Mesothelial cell of epicardium (in vitro differentiated cells): ENCODE measurements around the gene CNN2. TPM values are rescaled to one million over a fixed set of nuclear protein-coding genes. Genes with fewer than 3 reads are reported as not detected.

Source experiments
- DNase-seq, 2 experiments: peaks; one replicate each; pipeline ENCODE4 v3.0.0; 2021; ENCODE audit warnings: low spot score in 2 of 2; ENCODE audit not compliant: unreplicated experiment in 2 of 2
- H3K27ac Mint-ChIP-seq: 2 replicates; pipeline ENCODE4 v1.8.0; 2021; ENCODE audit warnings: mixed read lengths
- H3K27me3 Mint-ChIP-seq: 2 replicates; pipeline ENCODE4 v1.8.0; 2021; ENCODE audit warnings: low read depth, mixed read lengths
- H3K36me3 Mint-ChIP-seq: 2 replicates; pipeline ENCODE4 v1.8.0; 2021; ENCODE audit warnings: mixed read lengths
- H3K4me1 Mint-ChIP-seq: 2 replicates; pipeline ENCODE4 v1.8.0; 2021; ENCODE audit warnings: mixed read lengths
- H3K4me3 Mint-ChIP-seq: 2 replicates; pipeline ENCODE4 v1.8.0; 2021; ENCODE audit warnings: mild to moderate bottlenecking, moderate library complexity, mixed read lengths
- H3K9me3 Mint-ChIP-seq: 2 replicates; pipeline ENCODE4 v1.8.0; 2021; ENCODE audit warnings: mixed read lengths
- total RNA-seq: library from RNA; stranded (reverse); gene quantifications from 3 replicates; pipeline ENCODE4 v1.2.1, GENCODE V29; 2021
- TF ChIP-seq, protein P1 (sequence below): fragments of 200-600 bp; sonication (generic); IDR thresholded peaks from one replicate; pipeline ENCODE4 v1.5.0; 2021; ENCODE audit warnings: antibody characterized with exemption; ENCODE audit not compliant: unreplicated experiment

Gene CNN2
- total RNA-seq, 1 donor from 2014 or later = 501 TPM

DNA sequence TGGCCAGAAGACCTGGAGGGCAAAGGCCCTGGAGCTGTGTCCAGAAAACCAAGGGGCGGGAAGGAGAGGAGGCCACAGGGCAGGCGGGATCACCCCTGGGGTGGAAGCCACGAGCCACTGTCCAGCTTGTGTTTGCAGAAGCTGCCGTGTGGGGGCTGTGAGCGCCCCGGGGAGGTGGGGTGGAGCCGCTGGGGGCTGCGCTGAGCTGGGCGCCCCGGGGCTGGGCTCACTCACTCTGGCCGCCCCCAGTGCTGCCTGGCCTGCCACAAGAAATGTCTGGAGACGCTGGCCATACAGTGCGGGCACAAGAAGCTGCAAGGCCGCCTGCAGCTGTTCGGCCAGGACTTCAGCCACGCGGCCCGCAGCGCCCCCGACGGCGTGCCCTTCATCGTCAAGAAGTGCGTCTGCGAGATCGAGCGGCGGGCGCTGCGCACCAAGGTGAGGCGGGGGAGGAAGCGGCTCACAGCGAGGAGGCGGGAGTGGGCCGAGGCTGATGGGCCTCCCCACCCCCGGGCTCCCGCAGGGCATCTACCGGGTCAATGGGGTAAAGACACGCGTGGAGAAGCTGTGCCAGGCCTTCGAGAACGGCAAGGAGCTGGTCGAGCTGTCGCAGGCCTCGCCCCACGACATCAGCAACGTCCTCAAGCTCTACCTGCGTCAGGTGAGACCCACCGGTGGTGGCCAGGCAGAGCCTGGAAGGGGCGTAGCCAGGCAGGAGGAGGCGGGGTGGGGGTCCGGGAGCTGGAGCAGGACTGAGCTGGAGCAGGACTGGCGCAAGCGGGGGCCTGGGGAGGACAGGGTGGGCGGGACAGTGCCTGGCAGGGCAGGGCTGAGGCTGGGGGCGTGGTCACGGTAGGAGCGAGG lies 55.1 kb downstream of the CNN2 start:
- peak overlapping the region; percentile 59 for H3K27ac Mint-ChIP-seq
- no peak for DNase-seq
- H3K4me1 Mint-ChIP-seq = no peaks in the 10 kb centered on the region
- no peaks in the 10 kb centered on the region for H3K36me3 Mint-ChIP-seq
- TF ChIP-seq, protein P1, sequence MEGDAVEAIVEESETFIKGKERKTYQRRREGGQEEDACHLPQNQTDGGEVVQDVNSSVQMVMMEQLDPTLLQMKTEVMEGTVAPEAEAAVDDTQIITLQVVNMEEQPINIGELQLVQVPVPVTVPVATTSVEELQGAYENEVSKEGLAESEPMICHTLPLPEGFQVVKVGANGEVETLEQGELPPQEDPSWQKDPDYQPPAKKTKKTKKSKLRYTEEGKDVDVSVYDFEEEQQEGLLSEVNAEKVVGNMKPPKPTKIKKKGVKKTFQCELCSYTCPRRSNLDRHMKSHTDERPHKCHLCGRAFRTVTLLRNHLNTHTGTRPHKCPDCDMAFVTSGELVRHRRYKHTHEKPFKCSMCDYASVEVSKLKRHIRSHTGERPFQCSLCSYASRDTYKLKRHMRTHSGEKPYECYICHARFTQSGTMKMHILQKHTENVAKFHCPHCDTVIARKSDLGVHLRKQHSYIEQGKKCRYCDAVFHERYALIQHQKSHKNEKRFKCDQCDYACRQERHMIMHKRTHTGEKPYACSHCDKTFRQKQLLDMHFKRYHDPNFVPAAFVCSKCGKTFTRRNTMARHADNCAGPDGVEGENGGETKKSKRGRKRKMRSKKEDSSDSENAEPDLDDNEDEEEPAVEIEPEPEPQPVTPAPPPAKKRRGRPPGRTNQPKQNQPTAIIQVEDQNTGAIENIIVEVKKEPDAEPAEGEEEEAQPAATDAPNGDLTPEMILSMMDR = no peak
- peak overlapping the region; percentile 78 for H3K4me3 Mint-ChIP-seq
- H3K27me3 Mint-ChIP-seq = no peaks in the 10 kb centered on the region
- H3K9me3 Mint-ChIP-seq = no peaks in the 10 kb centered on the region

- Mint-ChIP-seq H3K27me3 (no peaks in the 10 kb centered on the region), H3K4me1 (no peaks in the 10 kb centered on the region), H3K27ac (peak overlapping the region; percentile 76), H3K4me3 (peak overlapping the region; percentile 78), H3K36me3 (no peaks in the 10 kb centered on the region), H3K9me3 (no peaks in the 10 kb centered on the region)
- TF ChIP-seq, protein P1 = no peak
- DNase-seq = peak; percentile 94 to 95
Measured at GRCh38 chr19:1082165-1082927, 55.9 kb downstream of the CNN2 start.

DNA sequence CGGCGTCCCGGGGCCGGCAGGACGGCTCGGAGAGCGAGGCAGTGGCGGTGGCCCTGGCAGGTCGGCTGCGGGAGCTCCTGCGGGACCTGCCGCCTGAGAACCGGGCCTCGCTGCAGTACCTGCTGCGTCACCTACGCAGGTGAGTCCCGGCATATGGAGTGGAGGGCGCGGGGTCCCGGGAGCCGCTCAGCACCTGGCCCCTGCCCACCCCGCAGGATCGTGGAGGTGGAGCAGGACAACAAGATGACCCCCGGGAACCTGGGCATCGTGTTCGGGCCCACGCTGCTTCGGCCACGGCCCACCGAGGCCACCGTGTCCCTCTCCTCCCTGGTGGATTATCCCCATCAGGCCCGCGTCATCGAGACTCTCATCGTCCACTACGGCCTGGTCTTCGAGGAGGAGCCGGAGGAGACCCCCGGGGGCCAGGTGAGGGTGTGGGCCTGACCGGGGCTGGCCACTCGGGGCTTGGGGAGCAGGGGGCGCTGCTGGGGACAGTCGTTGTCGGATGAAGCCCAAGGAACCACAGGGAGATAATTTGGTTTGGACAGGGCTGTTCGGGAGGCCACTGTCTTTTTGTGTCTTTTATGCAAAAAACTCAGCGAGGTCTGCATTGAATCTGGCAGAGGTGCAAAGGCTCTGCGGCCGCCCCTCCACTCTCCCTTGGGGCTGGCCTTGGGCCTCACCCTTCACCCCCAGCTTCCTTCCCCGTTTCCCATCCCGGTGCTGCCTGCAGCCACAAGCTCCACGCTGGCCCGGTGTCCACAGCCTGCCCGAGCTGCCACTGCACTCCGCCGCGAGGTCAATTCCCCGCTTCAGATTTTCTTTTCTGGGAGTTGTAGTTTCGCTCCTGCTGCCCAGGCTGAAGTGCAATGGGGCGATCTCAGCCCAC lies 56.8 kb downstream of the CNN2 start:
- no peaks in the 10 kb centered on the region for H3K27me3 Mint-ChIP-seq
- TF ChIP-seq, protein P1 = no peak
- H3K4me3 Mint-ChIP-seq = peak overlapping the region; percentile 78
- peak in 1 of 2 experiments; percentile 20 for DNase-seq
- H3K36me3 Mint-ChIP-seq = peaks cover 5% of the 10 kb centered on the region
- no peaks in the 10 kb centered on the region for H3K9me3 Mint-ChIP-seq
- no peak overlapping the region for H3K27ac Mint-ChIP-seq
- H3K4me1 Mint-ChIP-seq = no peaks in the 10 kb centered on the region

DNA sequence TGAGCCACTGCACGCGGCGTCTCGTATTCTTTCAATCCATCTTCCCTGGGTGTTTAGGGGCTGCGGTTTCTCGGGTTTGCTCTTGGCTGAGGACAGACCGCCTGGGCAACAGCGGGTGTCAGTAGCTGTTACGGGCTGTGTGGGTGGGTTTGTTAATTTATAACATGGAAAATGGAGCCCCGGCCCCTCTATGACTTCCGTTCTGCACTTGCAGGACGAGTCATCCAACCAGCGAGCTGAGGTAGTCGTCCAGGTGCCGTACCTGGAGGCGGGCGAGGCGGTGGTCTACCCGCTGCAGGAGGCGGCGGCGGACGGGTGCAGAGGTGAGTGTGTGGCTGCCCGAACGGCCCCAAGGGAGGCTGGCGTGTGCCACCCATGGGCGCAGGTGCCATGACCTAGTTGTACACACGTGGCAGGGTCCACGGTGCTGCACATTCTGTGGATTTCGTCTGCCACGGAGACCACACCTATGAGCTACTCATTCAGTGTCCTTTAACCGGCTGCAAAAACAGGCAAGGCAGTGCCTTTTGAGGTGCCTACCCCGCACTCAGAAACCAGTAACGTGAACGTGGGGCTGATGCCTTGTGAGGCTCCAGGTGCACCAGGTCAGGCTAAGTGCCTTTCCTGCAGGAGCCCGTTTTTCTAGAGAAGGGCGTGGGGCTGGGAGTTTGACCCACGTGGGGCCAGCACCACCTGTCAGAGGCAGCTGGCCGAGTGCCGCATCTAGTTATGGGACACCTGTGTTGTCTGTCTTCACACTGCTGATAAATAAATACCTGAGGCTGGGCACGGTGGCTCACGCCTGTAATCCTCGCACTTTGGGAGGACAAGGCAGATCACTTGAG lies 57.8 kb downstream of the CNN2 start:
- Mint-ChIP-seq H3K27ac (no peak overlapping the region), H3K27me3 (no peaks in the 10 kb centered on the region), H3K4me1 (no peaks in the 10 kb centered on the region), H3K36me3 (peaks cover 5% of the 10 kb centered on the region), H3K9me3 (no peaks in the 10 kb centered on the region), H3K4me3 (peak overlapping the region; percentile 8)
- DNase-seq = no peak
- TF ChIP-seq, protein P1 = no peak
